ENCODE results near the gene PDZD2. TPM values are rescaled to one million over a fixed set of nuclear protein-coding genes. Genes with fewer than 3 reads are reported as not detected.

Gene PDZD2
- total RNA-seq, 1 experiment from 2014 or later, result 0.37 TPM

DNA sequence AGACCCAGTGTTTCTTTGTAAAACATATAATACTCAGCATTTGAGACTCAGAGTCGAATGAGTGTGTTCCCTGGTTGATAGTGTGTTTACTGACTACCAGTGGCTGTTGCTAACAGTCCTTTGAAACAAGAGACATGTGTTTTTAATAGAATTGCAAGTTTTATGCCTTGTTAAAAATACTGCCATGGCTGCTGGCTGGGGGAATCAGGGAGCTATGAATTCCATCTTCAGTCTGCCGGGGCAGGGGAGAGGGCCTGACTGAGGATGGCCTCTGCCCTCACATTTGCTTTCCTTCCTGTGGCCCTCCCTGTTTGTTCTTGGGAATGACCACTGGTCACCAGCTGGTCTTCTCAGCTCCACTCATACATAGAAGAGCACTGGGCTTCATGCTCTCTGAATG, 63.8 kb downstream of the PDZD2 start:
- H3K4me1 ChIP-seq (ENCODE audit: control insufficient read depth in 1 of 2, insufficient read depth in 2 of 2, low read length in 2 of 2), result no peaks in the 10 kb centered on the region
- CTCF ChIA-PET, result no interaction called here

More for the DNA sequence above, 63.8 kb downstream of the PDZD2 start:
- no peak for ATAC-seq
- no peak for DNase-seq (ENCODE audit: low read depth, low spot score)
- Histone ChIP-seq H3K27me3 (ENCODE audit: insufficient read depth, low read length) (no peaks in the 10 kb centered on the region), H4K20me1 (ENCODE audit: insufficient read depth) (no peaks in the 10 kb centered on the region), H3K9me3 (ENCODE audit: control insufficient read depth in 1 of 2, insufficient read depth in 1 of 2, low read depth in 1 of 2, low read length in 2 of 2) (no peaks in the 10 kb centered on the region), H3K9me2 (ENCODE audit: insufficient read depth) (no peaks in the 10 kb centered on the region), H3K27ac (ENCODE audit: low read depth, low read length) (no peak overlapping the region), H3K9ac (ENCODE audit: low read length) (no peak overlapping the region), H3K4me3 (replicated peaks in 1 of 2; ENCODE audit: low read depth in 1 of 2, low read length in 2 of 2) (no peak overlapping the region), H3K4me2 (ENCODE audit: low read length) (no peak overlapping the region), H3K36me3 (ENCODE audit: control insufficient read depth in 1 of 2, insufficient read depth in 2 of 2, low read length in 2 of 2) (no peaks in the 10 kb centered on the region), H2AFZ (ENCODE audit: low read depth, low read length, poor library complexity, severe bottlenecking) (no peak overlapping the region), H3K79me2 (ENCODE audit: insufficient read depth, low read length) (no peaks in the 10 kb centered on the region)
- intact Hi-C loops (cut with micrococcal nuclease), result no loop called here
- POLR2A ChIA-PET, result no interaction called here
- BruUV-seq (replicated peaks), result no TSS peak
- RAD21 ChIA-PET (ENCODE audit: low non-redundant PET in 1 of 2, low total read pairs in 2 of 2, uncharacterized antibody in 2 of 2, unreplicated experiment in 2 of 2), result no interaction called here
- TF ChIP-seq ELF1 (IDR thresholded peaks at IDR 0.05; ENCODE audit: borderline replicate concordance, low read depth) (no peak), CEBPB (IDR thresholded peaks at IDR 0.05; ENCODE audit: low read depth) (no peak), EZH2 (IDR thresholded peaks at IDR 0.05) (no peak), RAD21 (IDR thresholded peaks at IDR 0.05; ENCODE audit: low read depth) (no peak)
- TF ChIP-seq, protein P1, sequence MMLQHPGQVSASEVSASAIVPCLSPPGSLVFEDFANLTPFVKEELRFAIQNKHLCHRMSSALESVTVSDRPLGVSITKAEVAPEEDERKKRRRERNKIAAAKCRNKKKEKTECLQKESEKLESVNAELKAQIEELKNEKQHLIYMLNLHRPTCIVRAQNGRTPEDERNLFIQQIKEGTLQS (IDR thresholded peaks at IDR 0.05), result no peak
- TF ChIP-seq, protein P2, sequence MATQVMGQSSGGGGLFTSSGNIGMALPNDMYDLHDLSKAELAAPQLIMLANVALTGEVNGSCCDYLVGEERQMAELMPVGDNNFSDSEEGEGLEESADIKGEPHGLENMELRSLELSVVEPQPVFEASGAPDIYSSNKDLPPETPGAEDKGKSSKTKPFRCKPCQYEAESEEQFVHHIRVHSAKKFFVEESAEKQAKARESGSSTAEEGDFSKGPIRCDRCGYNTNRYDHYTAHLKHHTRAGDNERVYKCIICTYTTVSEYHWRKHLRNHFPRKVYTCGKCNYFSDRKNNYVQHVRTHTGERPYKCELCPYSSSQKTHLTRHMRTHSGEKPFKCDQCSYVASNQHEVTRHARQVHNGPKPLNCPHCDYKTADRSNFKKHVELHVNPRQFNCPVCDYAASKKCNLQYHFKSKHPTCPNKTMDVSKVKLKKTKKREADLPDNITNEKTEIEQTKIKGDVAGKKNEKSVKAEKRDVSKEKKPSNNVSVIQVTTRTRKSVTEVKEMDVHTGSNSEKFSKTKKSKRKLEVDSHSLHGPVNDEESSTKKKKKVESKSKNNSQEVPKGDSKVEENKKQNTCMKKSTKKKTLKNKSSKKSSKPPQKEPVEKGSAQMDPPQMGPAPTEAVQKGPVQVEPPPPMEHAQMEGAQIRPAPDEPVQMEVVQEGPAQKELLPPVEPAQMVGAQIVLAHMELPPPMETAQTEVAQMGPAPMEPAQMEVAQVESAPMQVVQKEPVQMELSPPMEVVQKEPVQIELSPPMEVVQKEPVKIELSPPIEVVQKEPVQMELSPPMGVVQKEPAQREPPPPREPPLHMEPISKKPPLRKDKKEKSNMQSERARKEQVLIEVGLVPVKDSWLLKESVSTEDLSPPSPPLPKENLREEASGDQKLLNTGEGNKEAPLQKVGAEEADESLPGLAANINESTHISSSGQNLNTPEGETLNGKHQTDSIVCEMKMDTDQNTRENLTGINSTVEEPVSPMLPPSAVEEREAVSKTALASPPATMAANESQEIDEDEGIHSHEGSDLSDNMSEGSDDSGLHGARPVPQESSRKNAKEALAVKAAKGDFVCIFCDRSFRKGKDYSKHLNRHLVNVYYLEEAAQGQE (IDR thresholded peaks at IDR 0.05; ENCODE audit: low read depth), result no peak
- TF ChIP-seq, protein P3, sequence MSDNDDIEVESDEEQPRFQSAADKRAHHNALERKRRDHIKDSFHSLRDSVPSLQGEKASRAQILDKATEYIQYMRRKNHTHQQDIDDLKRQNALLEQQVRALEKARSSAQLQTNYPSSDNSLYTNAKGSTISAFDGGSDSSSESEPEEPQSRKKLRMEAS (IDR thresholded peaks at IDR 0.05), result no peak
